ENCODE results near the gene ABCE1.

The ABCE1 gene

DNA sequence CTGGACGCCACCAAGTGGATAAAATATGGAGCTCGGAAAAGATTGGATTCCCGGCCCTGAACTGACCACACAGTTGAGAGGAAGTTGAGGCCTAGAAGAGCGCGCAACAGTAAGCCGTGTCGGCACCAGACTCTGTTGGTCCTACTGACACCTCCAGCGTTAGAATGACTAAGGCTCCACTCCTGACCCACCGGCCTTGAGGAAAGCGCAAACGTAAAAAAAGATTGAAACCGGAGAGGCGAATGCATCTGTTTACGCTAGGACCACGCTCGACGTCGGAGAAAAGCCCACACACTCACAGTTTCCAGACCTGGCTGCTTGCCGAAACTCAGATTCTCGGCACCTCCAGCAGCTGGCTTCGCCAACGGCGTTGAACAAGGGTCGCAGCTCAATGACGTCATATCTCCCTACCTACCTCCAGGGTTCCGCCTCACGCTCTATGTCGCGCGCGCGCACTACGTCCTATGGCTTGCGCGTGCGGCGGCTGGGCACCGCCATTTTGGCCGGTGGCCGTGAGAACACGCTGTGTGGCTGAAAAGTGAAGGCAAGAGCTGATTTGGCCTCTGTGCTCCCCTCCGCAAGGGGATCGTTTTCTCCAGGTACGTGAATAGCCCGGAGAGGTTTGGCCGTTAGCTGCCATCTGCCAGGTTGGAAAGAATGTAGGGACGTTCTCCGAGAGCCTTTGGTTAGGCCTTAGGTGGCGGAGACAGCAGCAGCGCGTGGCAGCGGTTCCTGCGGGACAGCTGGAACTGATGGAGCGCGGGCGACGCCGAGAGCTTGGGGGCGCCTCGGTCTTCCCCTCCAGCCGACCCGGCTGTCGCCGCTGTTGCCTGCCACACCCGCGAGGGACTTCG is at the start of gene ABCE1, which contains the start of gene ANAPC10:
TSS of gene ABCE1 (plus strand) at position 491 of the 854 bp plus-strand sequence. CDS start 6,102 bp downstream, outside the sequence.
TSS of gene ANAPC10 (minus strand) at position 376 of the 854 bp plus-strand sequence. CDS start 2,097 bp downstream, outside the sequence.
- DNase-seq (ENCODE audit: low read depth in 2 of 2) = peak; percentile 93

GRCh38 chr4:145048817-145049216 is 49.3 kb upstream of the ABCE1 start:
- no peak for DNase-seq (ENCODE audit: low read depth in 2 of 2)

DNA sequence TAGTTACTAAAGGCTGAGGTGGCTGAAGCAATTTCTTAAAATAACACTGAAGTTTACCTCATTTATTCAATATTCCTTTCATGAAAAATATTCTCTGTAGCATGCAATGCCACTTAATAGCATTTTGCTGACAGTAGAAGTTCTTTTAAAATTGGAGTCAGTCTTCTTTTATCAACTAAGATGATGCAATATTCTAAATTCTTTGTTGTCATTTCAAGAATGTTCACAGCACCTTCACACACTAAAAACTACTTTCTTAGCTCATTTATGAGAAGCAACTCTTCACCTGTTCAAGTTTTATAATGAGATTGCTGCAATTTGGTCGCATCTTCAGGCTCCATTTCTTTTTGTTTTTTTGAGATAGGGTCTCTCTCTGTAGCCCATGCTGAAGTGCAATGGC is 48.9 kb upstream of the ABCE1 start:
- DNase-seq (ENCODE audit: low read depth in 2 of 2) = no peak

DNA sequence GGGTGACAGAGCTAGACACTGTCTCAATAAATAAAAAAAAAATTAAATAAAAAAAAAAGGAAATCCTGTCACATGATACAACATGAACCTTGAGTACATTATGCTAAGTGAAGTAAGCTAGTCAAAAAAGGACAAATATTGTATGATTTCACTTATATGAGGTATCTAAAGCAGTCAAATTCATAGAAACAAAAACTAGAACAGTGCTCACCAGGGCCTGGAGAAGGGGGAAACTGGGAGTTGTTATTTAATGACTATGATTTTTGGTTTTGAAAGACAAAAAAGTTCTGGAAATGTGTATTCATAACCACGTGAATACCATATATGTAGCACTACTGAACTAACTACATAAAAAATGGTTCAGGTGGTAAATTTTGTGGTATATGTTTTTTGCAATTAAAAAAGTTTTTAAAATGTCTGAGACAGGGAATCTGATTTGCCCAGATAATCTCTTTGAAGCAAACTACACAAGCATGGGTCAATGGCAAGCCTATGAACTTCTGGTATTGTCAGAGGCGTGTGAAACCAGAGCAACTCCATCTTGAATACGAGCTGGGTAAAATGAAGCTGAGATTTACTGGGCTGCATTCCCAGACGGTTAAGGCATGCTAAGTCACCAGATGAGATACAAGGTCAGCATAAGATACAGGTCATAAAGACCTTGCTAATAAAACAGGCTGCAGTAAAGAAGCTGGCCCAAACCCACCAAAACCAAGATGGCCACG is 42.4 kb upstream of the ABCE1 start:
- DNase-seq (ENCODE audit: low read depth in 2 of 2) = no peak

- no peak for DNase-seq (ENCODE audit: low read depth in 2 of 2)
Measured at GRCh38 chr4:145056325-145057130, 41.6 kb upstream of the ABCE1 start.

DNA sequence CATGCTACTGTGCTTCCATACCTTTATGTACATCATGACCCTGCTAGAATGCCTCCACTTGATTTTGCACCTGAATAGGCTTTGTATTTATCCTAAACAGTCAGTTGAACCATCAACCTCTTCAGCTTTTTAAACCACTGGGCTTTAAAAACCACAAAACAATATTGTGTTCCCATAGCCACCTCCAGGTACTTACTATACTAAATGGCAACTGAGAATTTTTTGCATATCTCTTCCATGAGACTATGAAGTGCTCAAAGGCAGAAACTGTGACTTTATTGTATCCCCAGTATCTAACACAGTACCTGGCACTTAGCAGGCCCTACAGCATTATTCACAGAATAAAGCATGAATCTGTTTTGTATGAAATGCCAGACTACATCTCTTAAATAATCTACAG is 39.9 kb upstream of the ABCE1 start:
- no peak for DNase-seq (ENCODE audit: low read depth in 2 of 2)

DNA sequence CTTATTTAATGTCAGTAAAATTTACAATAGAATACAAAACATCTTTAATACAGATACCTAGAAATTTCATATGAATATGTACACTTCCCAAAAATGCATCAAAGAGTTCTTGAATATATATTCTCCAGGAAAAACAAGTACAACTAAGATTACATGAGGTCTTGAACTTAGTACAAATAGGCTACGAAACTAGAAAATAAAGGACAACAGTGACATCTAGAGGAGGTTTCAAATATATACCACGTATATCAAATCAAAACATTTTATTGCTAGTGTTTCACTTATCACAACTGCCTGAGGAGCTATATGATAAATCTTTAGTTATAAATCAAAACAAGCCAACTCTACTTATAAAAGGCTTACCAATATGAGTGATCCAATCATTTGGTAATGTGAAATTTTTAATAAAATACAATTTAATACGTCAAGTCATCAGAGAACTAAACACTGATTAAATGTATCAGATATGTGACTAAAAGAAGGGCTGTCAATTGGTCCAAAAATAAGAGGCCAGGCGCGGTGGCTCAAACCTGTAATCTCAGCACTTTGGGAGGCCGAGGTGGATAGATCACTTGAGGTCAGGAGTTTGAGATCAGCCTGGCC is 36.7 kb upstream of the ABCE1 start:
- DNase-seq (ENCODE audit: low read depth in 2 of 2) = no peak

DNA sequence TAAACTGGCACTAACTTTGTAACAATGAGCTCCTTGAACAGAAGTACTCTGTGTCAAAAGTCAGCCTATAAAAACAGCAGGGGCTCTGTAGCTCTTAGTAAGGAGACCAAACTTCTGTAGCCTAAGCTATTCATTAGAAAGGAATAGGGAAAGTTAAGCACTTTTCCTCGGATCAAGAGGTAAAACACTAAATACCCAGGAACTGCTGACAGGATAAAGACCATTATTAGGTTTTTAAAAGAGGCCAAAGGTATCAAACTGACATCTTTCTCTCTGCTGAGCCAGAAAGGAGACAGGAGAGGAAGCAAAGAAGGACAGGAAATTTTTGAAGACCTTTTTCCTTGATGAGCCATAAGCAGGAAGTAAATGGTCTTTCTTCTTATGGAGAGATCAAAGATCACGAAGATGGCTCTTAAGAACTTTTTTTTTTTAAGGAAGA is 32.0 kb upstream of the ABCE1 start:
- DNase-seq (ENCODE audit: low read depth in 2 of 2) = no peak

DNA sequence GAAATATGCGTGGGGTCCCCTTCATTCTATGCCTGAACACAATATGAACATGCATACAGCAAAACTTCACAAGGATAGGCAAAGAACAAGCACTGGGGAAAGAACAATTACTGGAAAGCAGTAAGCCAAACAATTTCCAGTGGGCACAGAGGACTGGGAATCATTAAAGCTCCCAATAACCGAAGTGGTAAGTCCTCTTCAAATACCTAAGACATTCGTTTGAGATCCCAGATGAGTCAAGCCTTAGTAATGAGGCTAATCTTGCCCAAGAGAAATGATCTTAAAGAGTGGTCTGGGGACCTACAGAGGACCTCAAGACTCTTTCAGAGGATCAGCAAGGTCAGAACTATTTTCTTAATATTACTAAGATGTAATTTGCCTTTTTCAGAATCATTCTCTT is 28.8 kb upstream of the ABCE1 start:
- DNase-seq (ENCODE audit: low read depth in 2 of 2) = no peak

DNA sequence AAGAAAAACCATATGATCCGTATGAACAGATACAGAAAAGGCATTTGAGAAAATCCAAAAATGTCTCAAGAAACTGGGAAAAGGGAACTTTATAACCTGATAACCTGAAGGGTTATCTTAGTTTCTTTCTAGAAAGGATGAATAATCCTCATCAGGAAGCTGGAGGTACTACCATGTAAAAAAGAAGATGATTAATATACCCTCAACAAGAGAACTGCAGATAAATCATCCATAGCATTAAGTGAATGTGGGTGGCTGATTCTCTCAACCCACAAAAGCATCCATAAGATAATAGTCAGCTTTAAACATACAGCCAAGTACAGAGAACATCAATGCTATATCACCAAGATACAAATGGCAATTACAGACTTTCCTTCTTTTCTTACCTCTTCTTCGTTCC is 26.6 kb upstream of the ABCE1 start:
- DNase-seq (ENCODE audit: low read depth in 2 of 2) = no peak

GRCh38 chr4:145075742-145076468 is 22.2 kb upstream of the ABCE1 start:
- DNase-seq (ENCODE audit: low read depth in 2 of 2) = no peak

GRCh38 chr4:145076469-145076855 is 21.6 kb upstream of the ABCE1 start:
- no peak for DNase-seq (ENCODE audit: low read depth in 2 of 2)

GRCh38 chr4:145081756-145082155 is 16.4 kb upstream of the ABCE1 start:
- DNase-seq (ENCODE audit: low read depth in 2 of 2) = no peak

DNA sequence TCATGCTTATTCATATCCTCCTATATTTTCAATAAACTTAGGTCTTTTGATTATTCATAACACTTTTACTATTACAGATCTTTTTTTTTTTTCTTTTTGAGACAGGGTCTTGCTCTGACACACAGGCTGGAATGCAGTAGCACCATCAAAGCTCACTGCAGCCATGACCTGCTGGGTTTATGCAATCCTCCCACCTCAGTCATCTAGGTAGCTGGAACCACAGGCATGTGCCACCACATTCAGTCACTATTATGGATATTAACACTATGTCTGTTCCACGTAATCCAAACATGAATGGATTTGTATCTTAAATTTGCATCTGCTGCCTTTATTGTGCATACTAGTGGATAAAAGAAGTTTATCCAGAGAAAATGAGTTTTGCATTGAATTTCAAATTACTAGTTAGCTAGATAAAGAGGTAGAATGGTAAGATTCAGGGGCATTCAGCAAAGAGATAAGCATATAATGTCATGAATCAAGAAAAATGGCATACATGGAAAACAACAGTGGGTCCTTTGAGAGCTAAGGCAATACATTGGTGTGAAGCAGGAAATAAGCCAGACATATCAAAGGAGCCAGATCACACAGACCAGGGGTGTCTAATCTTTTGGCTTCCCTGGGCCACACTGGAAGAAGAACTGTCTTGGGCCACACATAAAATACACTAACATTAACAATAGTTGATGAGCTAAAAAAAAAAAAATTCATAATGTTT is 14.1 kb upstream of the ABCE1 start:
- DNase-seq (ENCODE audit: low read depth in 2 of 2) = no peak

DNA sequence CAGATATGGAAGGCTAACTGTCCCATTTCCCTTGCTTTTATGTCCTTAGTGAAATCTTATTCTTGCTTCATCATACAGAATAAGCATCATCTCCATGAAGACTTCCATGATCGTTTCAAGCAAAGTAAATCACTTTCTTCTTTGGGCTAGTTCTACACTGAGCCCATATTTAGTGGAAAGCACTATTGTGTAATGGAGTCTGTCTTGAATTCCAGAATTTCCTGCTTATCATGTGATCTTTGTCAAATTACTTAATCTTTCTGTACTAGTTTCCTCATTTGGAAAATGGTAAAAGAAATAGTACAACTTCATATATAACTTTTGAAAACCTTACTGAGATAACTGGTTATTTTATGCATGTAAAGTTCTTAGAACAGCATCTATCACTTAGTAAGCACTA is 7.7 kb upstream of the ABCE1 start:
- DNase-seq (ENCODE audit: low read depth in 2 of 2) = no peak

DNA sequence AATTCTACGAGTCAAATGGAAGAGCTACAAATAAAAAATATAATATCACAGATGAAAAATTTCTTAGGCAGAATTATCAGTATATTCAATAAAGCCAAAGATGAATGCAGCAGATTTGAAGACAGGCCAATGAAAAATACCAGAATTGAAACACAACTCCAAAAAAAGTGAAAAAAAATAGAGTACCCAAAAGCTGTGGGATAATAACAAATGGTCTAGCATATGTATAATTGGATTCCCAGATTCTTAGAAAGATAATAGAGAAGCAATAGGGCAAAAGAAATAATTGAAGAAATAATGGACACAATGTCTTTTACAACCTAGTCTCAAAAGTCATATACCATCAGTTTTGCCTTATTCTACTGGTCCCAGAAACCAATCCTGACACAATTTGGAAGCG is 4.5 kb upstream of the ABCE1 start:
- DNase-seq (ENCODE audit: low read depth in 2 of 2) = no peak

DNA sequence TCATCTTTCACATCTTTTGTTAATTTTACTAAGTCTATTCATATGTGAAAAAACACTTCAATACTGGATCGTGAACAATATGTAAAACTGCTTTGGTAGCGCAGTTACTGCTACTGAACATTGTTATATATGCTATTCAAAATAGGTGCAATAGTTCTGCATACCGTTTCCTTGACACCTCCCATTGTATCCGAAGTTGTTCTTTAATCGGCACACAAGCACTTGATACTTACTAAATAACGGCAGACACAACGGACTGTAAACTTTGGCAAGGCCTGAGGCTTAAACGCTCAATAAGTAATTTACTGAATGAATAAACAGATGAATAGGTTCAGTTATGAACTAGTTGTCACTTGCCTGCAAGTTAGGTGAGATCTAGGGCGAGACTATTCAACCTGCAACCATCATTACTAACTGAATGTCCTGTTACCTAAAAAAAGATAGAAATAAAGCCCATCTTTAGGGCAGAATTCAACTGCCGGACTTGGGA is 735 bp upstream of the ABCE1 start:
- DNase-seq (ENCODE audit: low read depth in 2 of 2) = no peak

- peak; percentile 11 to 33 for DNase-seq (ENCODE audit: low read depth in 2 of 2)
Measured at GRCh38 chr4:145098675-145099037, 545 bp downstream of the ABCE1 start.

DNA sequence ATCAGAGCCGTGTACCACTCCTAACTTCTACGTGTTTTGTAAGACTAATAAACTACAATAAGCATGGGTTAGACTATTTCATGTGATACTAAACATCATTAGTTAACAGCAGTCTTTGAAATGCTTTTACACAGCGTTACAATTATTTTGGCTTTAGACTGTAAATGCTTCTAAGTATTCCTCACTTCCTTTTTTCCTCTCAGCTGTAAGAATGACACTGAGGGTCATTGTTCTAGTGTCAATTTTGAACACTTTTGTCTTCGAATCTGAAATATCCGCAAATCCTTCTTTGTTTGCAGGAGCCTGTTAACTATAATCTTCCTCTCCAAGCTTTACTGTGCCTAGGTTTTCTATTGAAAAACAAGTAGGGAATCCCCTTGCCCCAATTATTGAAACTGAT is 1.5 kb downstream of the ABCE1 start:
- DNase-seq (ENCODE audit: low read depth in 2 of 2) = no peak

GRCh38 chr4:145101091-145101490 is 3.0 kb downstream of the ABCE1 start:
- DNase-seq (ENCODE audit: low read depth in 2 of 2) = no peak

Data from stimulated activated CD8-positive, alpha-beta memory T cell treated with anti-CD3 and anti-CD28 coated beads, Interleukin-15, amount 100 ng/mL, for 48 hours (primary cell).